ENCODE results near the gene ATOH1.

The ATOH1 gene

GRCh38 chr4:93876754-93877153 is 48.2 kb downstream of the ATOH1 start:
- ChIA-PET POLR2A (no interaction called here), CTCF (no interaction called here)
- no peak for DNase-seq (ENCODE audit: extremely low spot score)
- no peak for TF ChIP-seq CTCF (IDR thresholded peaks at IDR 0.05; ENCODE audit: control extremely low read depth, extremely low read depth, low read depth, missing control alignments)

- TF ChIP-seq CTCF (IDR thresholded peaks at IDR 0.05; ENCODE audit: control extremely low read depth, extremely low read depth, low read depth, missing control alignments), result no peak
- CTCF ChIA-PET, result no interaction called here
- no peak for DNase-seq (ENCODE audit: extremely low spot score)
- POLR2A ChIA-PET, result no interaction called here
These were observed 50.0 kb downstream of the ATOH1 start for GRCh38 chr4:93878566-93878965.

- no peak for TF ChIP-seq CTCF (IDR thresholded peaks at IDR 0.05; ENCODE audit: control extremely low read depth, extremely low read depth, low read depth, missing control alignments)
- ChIA-PET POLR2A (no interaction called here), CTCF (no interaction called here)
- DNase-seq (ENCODE audit: extremely low spot score), result no peak
These were observed 51.4 kb downstream of the ATOH1 start for GRCh38 chr4:93879919-93880318.
